Activated CD4-positive, CD25-positive, alpha-beta regulatory T cell (primary cell): ENCODE data around the gene PNLIP.

Source experiments
- DNase-seq, 4 experiments: peaks; one replicate each; lab custom pipeline; 2025; lab: John Stamatoyannopoulos, UW

PNLIP gene

GRCh38 chr10:116615199-116615776 lies 69.6 kb downstream of the PNLIP start:
- DNase-seq: no peak
